Epithelial cell of esophagus (primary cell): Measurements from ENCODE around the gene TALDO1.

Experiments
- DNase-seq: peaks from one replicate; pipeline ENCODE4 v3.0.0; 2010; ENCODE audit warnings: low read depth
- H3K4me3 ChIP-seq: 2 replicates; pipeline ENCODE4 v1.5.1; 2011; ENCODE audit warnings: mild to moderate bottlenecking, low read length, control low read depth
- TF ChIP-seq, protein P1 (sequence below): IDR thresholded peaks from 2 replicates; pipeline ENCODE4 v1.5.1; 2011; ENCODE audit warnings: low read depth, mild to moderate bottlenecking, low read length, control low read depth, inconsistent platforms; ENCODE audit not compliant: insufficient read depth; ENCODE audit errors: missing control alignments

The TALDO1 gene

GRCh38 chr11:745428-745827 lies 1.8 kb upstream of the TALDO1 start:
- no peak for DNase-seq
- H3K4me3 ChIP-seq, result no peak overlapping the region
- TF ChIP-seq, protein P1, sequence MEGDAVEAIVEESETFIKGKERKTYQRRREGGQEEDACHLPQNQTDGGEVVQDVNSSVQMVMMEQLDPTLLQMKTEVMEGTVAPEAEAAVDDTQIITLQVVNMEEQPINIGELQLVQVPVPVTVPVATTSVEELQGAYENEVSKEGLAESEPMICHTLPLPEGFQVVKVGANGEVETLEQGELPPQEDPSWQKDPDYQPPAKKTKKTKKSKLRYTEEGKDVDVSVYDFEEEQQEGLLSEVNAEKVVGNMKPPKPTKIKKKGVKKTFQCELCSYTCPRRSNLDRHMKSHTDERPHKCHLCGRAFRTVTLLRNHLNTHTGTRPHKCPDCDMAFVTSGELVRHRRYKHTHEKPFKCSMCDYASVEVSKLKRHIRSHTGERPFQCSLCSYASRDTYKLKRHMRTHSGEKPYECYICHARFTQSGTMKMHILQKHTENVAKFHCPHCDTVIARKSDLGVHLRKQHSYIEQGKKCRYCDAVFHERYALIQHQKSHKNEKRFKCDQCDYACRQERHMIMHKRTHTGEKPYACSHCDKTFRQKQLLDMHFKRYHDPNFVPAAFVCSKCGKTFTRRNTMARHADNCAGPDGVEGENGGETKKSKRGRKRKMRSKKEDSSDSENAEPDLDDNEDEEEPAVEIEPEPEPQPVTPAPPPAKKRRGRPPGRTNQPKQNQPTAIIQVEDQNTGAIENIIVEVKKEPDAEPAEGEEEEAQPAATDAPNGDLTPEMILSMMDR, result no peak

- peak; percentile 38 for DNase-seq
- H3K4me3 ChIP-seq, result peak overlapping the region; percentile 62
- TF ChIP-seq, protein P1, result no peak
Measured at GRCh38 chr11:746289-747157, 741 bp upstream of the TALDO1 start.

DNA sequence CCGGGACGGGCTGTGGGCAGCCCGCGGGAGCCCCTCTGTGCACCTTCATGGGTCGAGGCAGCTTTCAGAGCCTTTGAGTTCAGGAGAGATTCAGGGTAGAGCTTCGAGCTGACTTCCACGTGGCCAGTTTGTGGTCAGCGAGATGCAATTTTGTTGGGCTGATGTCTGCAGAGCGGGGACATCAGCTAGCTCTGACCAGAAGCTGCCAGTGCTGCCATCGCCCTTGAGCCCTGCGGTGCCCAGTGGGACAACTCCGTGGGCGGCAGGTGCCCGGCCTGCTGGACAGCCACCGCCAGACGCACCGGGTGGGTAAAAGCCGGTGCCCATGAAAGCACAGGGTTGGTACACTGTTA lies 719 bp downstream of the TALDO1 start:
- peak overlapping the region; percentile 70 for H3K4me3 ChIP-seq
- TF ChIP-seq, protein P1, result no peak
- no peak for DNase-seq

DNA sequence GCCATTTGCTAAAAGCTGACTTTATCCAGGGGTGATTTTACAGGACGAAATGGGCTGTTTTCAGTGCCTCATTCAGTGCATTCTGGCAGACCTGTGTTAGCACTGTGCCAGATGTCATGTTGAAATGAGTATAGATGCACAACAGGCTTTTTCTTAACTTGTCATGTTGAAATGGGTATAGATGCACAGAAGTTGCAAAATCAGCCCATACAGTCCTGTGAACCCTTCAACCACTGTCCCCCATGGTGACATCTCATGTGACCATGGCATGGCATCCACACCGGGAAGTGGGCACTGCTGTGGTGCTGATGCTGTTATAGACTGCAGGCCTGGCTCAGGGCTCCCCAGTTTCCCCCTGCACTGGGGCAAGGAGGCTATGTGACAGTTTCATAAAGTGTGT lies 2.5 kb downstream of the TALDO1 start:
- TF ChIP-seq, protein P1, result no peak
- H3K4me3 ChIP-seq, result no peak overlapping the region
- DNase-seq, result no peak

DNA sequence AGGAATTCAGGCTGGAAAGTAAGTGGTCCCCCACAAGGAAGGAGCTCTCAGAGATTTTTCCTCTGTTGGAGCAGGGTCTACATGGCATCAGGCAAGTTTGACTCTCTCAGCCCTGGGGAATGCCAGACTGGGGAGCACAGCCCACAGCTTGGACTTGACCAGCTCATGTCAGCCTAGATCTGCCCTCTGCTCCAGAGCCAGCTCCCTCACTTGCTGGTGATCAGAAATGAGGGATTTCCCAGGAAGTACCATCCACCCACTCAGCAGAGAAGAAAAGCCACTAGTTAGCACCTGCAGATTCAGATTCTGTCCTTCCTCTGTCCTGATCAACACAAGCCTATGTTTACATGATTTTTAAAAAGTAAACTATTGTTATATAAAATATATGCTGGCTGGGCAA lies 13.0 kb downstream of the TALDO1 start:
- no peak for DNase-seq
- no peak overlapping the region for H3K4me3 ChIP-seq
- TF ChIP-seq, protein P1, result no peak

- no peak for DNase-seq
- no peak overlapping the region for H3K4me3 ChIP-seq
- TF ChIP-seq, protein P1, result no peak
Measured at GRCh38 chr11:761526-762108, 14.4 kb downstream of the TALDO1 start.
